Globus pallidus (tissue), 1 donor: Measurements from ENCODE around the gene SCAP.
"Not testable (repeated sequence)": the region's sequence is repeated elsewhere in the genome, so short reads cannot be mapped to it uniquely, and the experiment has no call there.

ENCODE experiments used
- DNase-seq: peaks from one replicate; pipeline ENCODE4 v3.0.0-alpha.2; 2015; ENCODE audit warnings: low spot score

Gene SCAP

GRCh38 chr3:47394881-47395280, 80.9 kb downstream of the SCAP start:
- DNase-seq = no peak

- no peak for DNase-seq
Observed at GRCh38 chr3:47394140-47394870, 81.4 kb downstream of the SCAP start.

DNA sequence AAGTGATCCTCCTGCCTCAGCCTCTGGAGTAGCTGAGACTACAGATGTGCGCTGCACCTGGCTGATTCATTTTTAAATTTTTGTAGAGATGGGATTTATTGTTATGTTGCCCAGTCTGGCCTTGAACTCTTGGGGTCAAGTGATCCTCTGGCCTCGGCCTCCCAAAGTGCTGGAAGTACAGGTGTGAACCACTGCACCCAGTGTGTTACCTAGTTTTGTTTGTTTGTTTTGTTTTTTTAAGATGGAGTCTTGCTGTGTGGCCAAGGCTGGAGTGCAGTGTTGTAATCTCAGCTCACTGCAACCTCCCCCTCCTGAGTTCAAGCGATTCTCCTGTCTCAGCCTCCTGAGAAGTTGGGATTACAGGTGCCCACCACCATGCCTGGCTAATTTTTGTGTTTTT, 82.8 kb downstream of the SCAP start:
- no peak for DNase-seq

GRCh38 chr3:47385796-47386195, 89.9 kb downstream of the SCAP start:
- no peak for DNase-seq

DNA sequence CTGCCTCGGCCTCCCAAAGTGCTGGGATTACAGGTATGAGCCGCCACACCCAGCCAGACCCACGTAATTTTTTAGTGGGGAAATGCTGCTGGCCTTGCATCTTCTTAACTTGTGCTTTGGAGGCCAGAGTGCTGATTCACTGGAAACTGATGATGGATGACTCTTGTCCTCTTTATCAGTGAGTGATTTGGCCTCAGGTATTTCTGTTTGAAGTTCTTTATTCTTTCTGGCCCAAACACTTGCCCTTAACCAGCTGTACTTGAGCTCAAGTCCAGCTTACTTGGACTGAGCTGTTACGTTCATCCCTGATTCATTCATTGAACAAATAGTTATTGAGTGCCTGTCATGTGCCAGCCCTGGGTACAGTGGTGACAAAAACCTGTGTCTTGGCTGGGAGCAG, 90.7 kb downstream of the SCAP start:
- DNase-seq = no peak

DNA sequence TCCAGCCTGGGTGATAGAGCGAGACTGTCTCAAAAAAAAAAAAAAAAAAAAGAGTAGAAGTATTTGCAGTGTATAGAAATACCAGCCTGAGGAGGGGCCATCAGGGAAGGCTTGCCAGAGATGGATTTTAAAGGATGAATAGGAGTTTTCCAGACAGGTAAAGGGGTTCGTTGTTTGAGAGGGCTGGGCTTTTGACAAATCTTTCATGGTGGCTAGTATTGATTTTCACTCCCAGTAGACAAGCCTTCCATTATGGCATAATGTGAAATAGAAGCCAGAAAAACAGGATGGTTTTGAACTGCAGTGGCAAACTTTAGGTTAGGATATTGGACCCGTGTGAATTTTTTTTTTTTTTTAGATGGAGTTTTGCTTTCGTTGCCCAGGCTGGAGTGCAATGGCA, 91.3 kb downstream of the SCAP start:
- DNase-seq = no peak

GRCh38 chr3:47381317-47382157, 94.2 kb downstream of the SCAP start:
- peak; percentile 68 for DNase-seq

- peak; percentile 98 for DNase-seq
Observed at GRCh38 chr3:47380601-47381316, 95.0 kb downstream of the SCAP start, which contains the start of gene PTPN23. TSS of gene PTPN23 (plus strand) at chr3:47381021. CDS start at chr3:47381097, 76 bp downstream.

GRCh38 chr3:47380026-47380600, 95.6 kb downstream of the SCAP start:
- DNase-seq = no peak

GRCh38 chr3:47379411-47379899, 96.3 kb downstream of the SCAP start:
- no peak for DNase-seq

DNA sequence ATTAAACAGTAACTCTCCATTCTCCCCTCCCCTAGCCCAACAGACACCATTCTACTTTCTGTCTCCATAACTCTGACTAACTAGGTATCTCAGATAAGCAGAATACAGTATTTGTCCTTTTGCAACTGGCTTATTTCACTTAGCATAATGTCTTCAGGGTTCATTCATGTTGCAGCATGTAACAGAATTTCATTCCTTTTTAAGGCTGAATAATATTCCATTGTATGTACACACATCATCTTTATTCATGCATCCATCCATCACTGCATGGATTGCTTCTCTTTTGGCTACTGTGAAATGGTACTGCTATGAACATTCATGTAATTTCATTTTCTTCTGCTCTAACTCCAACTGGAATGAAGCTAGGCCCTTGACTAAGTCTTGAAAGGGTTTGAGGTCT, 96.9 kb downstream of the SCAP start:
- no peak for DNase-seq

GRCh38 chr3:47377186-47377585, 98.6 kb downstream of the SCAP start:
- DNase-seq = peak; percentile 16

GRCh38 chr3:47376393-47376792, 99.3 kb downstream of the SCAP start:
- DNase-seq = no peak

DNA sequence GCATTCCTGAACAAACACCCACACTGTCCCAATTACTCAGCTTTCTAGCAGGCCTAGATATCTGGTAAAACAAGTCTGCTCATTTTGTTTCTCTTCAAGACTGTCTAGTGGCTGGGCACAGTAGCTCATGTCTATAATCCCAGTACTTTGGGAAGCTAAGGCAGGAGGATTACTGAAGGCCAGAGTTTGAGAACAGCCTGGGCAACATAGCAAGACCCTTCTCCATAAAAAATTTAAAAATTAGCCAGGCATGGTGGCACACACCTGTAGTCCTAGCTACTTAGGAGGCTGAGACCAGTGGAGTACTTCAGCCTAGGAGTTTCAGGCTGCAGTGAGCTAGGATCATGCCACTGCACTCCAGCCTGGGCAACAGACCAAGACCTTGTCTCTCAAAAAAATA, 101.2 kb downstream of the SCAP start:
- no peak for DNase-seq

DNA sequence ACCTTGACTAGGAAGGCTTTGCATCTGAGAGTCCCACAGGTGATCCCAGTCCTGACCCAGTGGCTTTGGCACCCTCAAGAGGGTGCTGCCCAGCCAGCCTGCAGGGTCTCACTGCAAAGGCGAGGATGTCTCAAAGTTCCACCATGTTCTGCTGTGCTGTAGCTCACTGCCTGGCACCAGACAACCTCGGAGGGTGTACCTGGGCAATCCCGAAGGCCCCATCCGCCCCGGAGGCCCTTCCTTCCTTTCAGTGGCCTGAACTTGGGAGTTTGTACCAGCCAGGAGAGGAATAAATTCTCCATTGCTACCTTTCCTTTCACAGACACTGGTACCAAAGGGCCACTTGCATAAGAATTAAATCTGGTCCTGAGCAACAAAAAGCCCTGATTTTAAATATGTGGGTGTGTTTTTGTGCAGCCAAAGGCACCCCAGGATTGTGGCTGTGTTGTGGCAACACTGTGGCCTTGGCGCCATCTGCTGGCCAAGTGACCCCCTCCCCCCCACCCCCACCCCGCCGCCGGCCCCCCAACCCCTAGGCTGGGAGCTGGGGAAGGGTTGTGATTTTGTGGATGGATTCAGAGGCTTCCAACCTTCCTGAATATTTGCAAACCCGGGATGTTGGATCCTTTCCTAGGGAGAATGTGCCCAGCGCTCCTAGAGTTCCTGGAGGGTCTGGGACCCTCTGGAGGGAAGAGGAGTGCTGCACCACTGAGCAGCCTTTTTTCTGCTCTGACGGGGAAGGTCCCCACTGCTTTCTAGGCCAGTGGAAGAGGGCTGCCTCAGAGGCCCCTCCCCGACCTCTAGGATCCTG, 104.6 kb downstream of the SCAP start:
- DNase-seq = no peak

- not testable (repeated sequence) for DNase-seq
Observed at GRCh38 chr3:47370020-47370419, 105.7 kb downstream of the SCAP start.

DNA sequence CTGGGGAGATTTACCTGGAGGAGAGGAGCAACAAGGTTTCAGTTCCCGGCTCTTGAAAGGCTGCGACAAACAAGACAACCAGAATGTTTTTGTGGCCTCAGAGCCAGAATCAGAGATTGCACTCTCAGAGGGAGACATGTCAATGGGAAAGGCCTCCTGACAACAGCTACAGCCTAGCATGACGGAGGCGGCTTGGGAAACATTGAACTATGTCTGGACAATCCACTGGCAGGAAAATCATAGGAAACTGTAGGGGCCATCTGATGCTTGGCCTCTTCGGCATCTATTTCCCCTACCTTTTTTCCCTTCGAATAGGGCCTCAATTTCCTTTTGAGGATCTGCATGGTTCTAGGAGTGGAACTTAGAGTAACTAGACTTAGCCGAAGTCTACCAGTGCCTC, 108.1 kb downstream of the SCAP start:
- DNase-seq = no peak

DNA sequence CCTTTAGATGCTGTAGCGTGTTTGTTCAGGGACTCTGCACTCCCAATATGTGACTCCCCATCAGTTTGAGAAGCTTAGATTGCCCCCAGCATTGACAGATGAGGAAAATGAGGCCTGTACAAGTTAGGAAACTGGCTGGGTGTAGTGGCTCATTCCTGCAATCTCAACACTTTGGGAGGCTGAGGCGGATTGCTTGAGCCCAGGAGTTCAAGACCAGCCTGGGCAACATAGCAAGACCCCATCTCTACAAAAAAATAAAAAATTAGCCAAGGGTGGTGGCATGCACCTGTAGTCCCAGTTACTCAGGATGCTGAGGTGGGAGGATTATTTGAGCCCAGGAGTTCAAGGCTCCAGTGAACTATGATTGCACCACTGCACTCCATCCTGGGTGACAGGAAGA, 108.9 kb downstream of the SCAP start:
- no peak for DNase-seq

- no peak for DNase-seq
Observed at GRCh38 chr3:47365213-47366153, 110.3 kb downstream of the SCAP start.
